Measurements from ENCODE around the gene PDXP. TPM values are rescaled to one million over a fixed set of nuclear protein-coding genes. Genes with fewer than 3 reads are reported as not detected.
A peak's percentile ranks its signal among the peaks of the same experiment; 100 is the strongest.
"Not testable (repeated sequence)": the region's sequence is repeated elsewhere in the genome, so short reads cannot be mapped to it uniquely, and the experiment has no call there.

The PDXP gene
- total RNA-seq, 1 donor from 2014 or later, result 13.4 TPM

GRCh38 chr22:37692627-37693285, 34.2 kb downstream of the PDXP start:
- no peak for TF ChIP-seq CTCF (IDR thresholded peaks at IDR 0.05; ENCODE audit: unreplicated experiment)
- peaks cover 18% of the 10 kb centered on the region for H3K36me3 Mint-ChIP-seq (ENCODE audit: low read depth, unreplicated experiment)
- peaks cover 3% of the 10 kb centered on the region for H3K4me1 Mint-ChIP-seq (ENCODE audit: unreplicated experiment)

GRCh38 chr22:37694131-37694530, 35.6 kb downstream of the PDXP start:
- not testable (repeated sequence) for H3K4me1 Mint-ChIP-seq (ENCODE audit: unreplicated experiment); H3K9me3 Mint-ChIP-seq (ENCODE audit: unreplicated experiment); H3K27ac Mint-ChIP-seq (ENCODE audit: unreplicated experiment); DNase-seq (ENCODE audit: low spot score); H3K4me3 Mint-ChIP-seq (ENCODE audit: unreplicated experiment); H3K27me3 Mint-ChIP-seq (ENCODE audit: unreplicated experiment)
- H3K36me3 Mint-ChIP-seq (ENCODE audit: low read depth, unreplicated experiment), result peaks cover 18% of the 10 kb centered on the region

More at GRCh38 chr22:37692627-37693285, 34.2 kb downstream of the PDXP start:
- no peak for DNase-seq (ENCODE audit: low spot score)
- Mint-ChIP-seq H3K27ac (ENCODE audit: unreplicated experiment) (peak overlapping the region; percentile 7), H3K27me3 (ENCODE audit: unreplicated experiment) (peaks cover 3% of the 10 kb centered on the region), H3K4me3 (ENCODE audit: unreplicated experiment) (no peak overlapping the region), H3K9me3 (ENCODE audit: unreplicated experiment) (no peaks in the 10 kb centered on the region)

GRCh38 chr22:37696260-37696656, 37.7 kb downstream of the PDXP start:
- not testable (repeated sequence) for H3K4me1 Mint-ChIP-seq (ENCODE audit: unreplicated experiment); H3K27ac Mint-ChIP-seq (ENCODE audit: unreplicated experiment); H3K27me3 Mint-ChIP-seq (ENCODE audit: unreplicated experiment); DNase-seq (ENCODE audit: low spot score); H3K9me3 Mint-ChIP-seq (ENCODE audit: unreplicated experiment)
- peak overlapping the region; percentile 89 for H3K4me3 Mint-ChIP-seq (ENCODE audit: unreplicated experiment)
- H3K36me3 Mint-ChIP-seq (ENCODE audit: low read depth, unreplicated experiment), result peaks cover 14% of the 10 kb centered on the region

- peaks cover 3% of the 10 kb centered on the region for H3K4me1 Mint-ChIP-seq (ENCODE audit: unreplicated experiment)
- peak within 1 kb of the TSS; percentile 89 for H3K4me3 Mint-ChIP-seq (ENCODE audit: unreplicated experiment)
- peaks cover 3% of the 10 kb centered on the region for H3K27me3 Mint-ChIP-seq (ENCODE audit: unreplicated experiment)
- no peak for TF ChIP-seq CTCF (IDR thresholded peaks at IDR 0.05; ENCODE audit: unreplicated experiment)
- peaks cover 10% of the 10 kb centered on the region for H3K36me3 Mint-ChIP-seq (ENCODE audit: low read depth, unreplicated experiment)
- H3K9me3 Mint-ChIP-seq (ENCODE audit: unreplicated experiment), result no peaks in the 10 kb centered on the region
- no peak within 1 kb of the TSS for H3K27ac Mint-ChIP-seq (ENCODE audit: unreplicated experiment)
- peak; percentile 96 for DNase-seq (ENCODE audit: low spot score)
Observed at GRCh38 chr22:37696657-37697537, 38.4 kb downstream of the PDXP start, which contains the start of gene TRIOBP. TSS of gene TRIOBP (plus strand) at chr22:37697048. CDS start at chr22:37701366, 4,318 bp downstream.

GRCh38 chr22:37697538-37697835, 39.0 kb downstream of the PDXP start:
- no peak for TF ChIP-seq CTCF (IDR thresholded peaks at IDR 0.05; ENCODE audit: unreplicated experiment)
- H3K9me3 Mint-ChIP-seq (ENCODE audit: unreplicated experiment), result no peaks in the 10 kb centered on the region
- DNase-seq (ENCODE audit: low spot score), result no peak
- no peak overlapping the region for H3K4me3 Mint-ChIP-seq (ENCODE audit: unreplicated experiment)
- H3K27ac Mint-ChIP-seq (ENCODE audit: unreplicated experiment), result no peak overlapping the region
- peaks cover 5% of the 10 kb centered on the region for H3K36me3 Mint-ChIP-seq (ENCODE audit: low read depth, unreplicated experiment)
- peaks cover 3% of the 10 kb centered on the region for H3K4me1 Mint-ChIP-seq (ENCODE audit: unreplicated experiment)
- peaks cover 5% of the 10 kb centered on the region for H3K27me3 Mint-ChIP-seq (ENCODE audit: unreplicated experiment)
